Measurements from ENCODE around the gene F11R.
"Not testable (repeated sequence)": the region's sequence is repeated elsewhere in the genome, so short reads cannot be mapped to it uniquely, and the experiment has no call there.

The F11R gene

GRCh38 chr1:161016683-161017082, 4.3 kb downstream of the F11R start:
- DNase-seq (ENCODE audit: low read depth in 2 of 2, low spot score in 1 of 2), result not testable (repeated sequence)

DNA sequence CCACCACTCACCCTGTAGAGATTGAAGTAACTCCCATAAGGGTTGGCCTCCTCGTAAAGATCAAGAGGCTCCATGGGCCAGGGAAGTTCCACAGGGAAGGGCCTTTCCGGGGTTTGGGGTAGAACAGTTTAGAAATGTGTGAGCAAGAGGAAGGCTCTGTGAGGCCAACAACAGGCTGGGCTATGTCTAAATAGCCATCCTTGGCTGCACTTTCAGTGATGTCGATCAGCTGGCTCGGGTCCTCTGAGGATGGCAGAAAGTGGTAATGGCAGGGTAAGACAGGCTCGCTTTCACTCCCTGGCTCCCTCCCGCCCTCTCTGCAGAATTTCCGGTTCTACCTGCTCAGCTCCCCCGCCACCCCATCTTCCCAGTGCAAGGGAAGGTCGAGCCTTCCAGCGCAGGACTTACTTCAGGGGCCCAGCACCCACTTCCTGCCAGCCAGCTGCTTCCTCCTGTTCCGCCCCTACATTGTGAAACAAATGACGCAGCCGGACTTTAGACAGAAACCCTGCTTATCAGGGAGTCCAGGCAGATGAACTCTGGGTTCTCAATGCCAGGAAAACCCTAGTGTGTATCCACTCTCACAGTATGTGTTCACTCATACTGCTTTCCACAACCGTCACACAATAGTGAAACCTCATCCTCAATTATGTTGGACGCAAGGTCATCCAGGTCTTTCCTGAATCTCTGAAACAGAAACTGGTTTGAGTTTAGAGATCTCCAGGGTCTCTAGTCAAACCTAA, 7.3 kb downstream of the F11R start:
- DNase-seq (ENCODE audit: low read depth in 2 of 2, low spot score in 1 of 2), result peak; percentile 13 to 43

GRCh38 chr1:161013131-161013487, 7.8 kb downstream of the F11R start:
- no peak for DNase-seq (ENCODE audit: low read depth in 2 of 2, low spot score in 1 of 2)

- no peak for DNase-seq (ENCODE audit: low read depth in 2 of 2, low spot score in 1 of 2)
Measured at GRCh38 chr1:161012420-161012819, 8.5 kb downstream of the F11R start.

DNA sequence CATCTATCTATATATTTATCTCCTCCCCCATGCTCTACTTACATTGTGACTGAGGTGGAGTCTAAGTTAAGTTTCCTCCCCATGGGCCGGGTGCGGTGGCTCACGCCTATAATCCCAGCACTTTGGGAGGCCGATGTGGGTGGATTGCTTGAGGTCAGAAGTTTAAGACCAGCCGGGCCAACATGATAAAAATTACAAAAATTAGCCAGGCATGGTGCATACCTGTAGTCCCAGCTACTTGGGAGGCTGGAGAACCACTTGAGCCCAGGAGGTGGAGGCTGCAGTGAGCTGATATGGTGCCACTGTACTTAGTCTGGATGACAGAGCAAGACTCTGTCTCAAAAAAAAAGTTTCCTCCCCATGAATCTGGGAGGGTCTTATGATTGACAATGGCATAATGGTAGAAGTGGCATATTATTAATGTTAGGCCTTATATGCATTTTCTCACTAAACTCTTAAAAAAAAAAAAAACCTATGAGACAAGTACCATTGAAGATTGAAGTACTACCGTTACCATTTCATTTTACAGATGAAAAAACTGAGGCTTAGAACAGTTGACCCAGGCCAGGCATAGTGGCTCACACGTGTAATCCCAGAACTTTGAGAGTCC, 11.2 kb downstream of the F11R start:
- DNase-seq (ENCODE audit: low read depth in 2 of 2, low spot score in 1 of 2), result no peak

DNA sequence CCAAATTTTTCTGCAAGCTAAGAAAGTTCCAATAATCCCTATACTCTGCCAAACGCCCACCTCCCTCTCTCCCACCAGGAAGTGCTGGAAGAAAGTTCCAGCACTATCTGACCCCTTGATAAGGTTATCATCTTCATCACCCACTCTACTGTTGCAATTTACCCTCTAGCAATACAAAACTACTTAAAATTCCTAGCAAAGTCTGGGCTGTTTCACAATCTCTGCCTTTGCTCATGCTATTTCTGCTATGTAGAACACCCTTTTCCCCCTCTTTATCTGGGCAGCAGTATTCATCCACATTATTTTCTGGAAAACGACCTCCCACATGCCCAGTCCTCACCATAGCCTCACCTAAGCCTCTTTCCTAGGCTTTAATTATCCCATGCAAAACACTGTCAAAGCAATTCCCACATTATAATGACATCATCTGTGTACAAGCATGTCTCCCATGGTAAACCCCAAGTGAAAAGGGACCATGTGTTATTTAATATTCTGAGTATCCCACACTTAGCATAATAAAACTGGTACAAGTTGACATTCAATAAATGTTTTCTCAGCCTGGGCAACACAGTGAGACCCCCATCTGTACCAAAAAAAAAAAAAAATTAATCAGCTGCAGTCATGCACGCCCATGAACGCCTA, 12.0 kb downstream of the F11R start:
- DNase-seq (ENCODE audit: low read depth in 2 of 2, low spot score in 1 of 2), result no peak

- no peak for DNase-seq (ENCODE audit: low read depth in 2 of 2, low spot score in 1 of 2)
Measured at GRCh38 chr1:161007369-161007768, 13.6 kb downstream of the F11R start.

DNA sequence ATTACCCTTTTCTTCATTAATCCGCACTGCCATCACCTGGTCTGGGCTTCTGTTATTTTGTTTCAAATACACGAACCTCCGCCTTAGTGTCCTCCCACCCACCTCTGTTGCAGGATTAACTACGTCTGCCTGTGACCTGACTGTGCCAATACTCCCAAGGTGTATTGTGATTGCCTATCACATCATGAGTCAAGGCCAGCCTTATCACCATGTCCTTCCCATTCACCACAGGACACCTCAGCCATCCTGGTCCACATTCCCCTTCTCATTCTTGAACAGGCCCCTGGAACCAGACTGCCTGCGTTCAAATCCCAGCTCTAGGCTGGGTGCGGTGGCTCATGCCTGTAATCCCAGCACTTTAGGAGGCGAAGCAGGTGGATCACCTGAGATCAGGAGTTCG, 14.4 kb downstream of the F11R start:
- no peak for DNase-seq (ENCODE audit: low read depth in 2 of 2, low spot score in 1 of 2)

DNA sequence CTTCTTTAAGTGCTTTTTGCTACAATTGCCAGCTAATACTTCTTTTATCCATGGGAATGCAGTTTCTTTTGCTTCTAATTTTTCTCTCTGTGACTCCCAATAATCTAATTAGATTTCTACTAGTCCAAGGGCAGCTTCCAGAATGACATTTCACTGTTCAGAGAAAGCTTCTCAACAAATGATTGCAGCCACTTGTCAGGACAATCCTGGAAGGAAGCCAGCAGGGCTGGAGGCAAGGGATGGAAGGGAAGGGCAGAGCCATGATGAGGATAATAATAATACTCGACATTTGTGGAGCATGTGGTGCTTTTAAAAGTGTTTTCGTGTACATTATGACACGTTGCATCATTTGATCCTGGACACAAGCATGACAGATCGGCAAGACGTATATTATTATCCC, 19.4 kb downstream of the F11R start:
- no peak for DNase-seq (ENCODE audit: low read depth in 2 of 2, low spot score in 1 of 2)

DNA sequence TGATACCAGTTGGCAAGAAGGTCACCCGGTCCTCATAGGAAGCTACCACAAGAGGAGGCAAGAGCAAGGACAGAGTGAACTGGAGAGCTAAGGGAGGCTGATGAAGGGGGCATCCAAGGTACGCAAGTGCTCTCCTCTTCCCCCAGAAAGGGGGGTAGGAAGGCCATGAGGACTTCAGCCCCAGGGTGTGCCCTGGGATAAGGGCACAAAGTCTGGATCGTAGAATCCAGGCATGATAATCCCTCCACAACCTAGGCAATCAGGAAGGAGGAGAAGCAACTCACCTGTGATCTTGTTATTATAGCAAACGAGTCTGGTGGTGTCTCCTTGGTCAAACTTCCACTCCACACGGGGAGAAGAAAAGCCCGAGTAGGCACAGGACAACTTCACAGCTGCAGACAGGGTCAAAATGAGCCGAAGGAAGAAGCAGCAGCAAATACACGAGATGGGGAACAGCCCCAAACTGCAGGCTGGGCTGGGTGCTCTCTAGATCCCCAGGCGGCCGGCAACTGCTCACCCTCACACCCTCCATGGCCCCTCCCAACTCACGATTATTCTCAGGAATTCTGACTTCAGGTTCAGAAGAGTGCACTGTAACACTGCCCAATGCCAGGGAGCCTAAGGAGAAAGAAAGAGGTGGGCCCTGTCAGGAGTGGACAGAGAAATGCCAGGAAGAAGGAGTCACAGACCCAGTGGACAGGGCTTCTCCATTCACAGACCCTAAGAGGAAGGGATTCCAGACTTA, 20.0 kb downstream of the F11R start:
- DNase-seq (ENCODE audit: low read depth in 2 of 2, low spot score in 1 of 2), result no peak

DNA sequence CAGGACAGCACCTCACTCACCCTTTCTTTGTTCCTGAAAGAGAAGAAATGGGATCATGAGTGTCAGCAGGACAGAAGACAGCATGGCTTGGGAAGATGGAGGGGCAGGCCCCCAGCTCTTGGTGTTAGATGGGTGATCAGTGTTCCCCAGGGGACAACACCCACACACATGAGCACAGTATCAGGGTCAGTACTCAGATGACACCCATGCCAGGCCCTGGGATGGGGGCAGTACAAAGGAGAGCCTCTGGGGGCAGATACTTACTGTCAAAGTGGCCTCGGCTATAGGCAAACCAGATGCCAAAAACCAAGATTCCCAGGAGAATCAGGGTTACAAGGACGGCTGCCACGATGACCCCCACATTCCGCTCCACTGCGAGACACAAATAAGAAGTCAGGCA, 21.6 kb downstream of the F11R start:
- no peak for DNase-seq (ENCODE audit: low read depth in 2 of 2, low spot score in 1 of 2)

DNA sequence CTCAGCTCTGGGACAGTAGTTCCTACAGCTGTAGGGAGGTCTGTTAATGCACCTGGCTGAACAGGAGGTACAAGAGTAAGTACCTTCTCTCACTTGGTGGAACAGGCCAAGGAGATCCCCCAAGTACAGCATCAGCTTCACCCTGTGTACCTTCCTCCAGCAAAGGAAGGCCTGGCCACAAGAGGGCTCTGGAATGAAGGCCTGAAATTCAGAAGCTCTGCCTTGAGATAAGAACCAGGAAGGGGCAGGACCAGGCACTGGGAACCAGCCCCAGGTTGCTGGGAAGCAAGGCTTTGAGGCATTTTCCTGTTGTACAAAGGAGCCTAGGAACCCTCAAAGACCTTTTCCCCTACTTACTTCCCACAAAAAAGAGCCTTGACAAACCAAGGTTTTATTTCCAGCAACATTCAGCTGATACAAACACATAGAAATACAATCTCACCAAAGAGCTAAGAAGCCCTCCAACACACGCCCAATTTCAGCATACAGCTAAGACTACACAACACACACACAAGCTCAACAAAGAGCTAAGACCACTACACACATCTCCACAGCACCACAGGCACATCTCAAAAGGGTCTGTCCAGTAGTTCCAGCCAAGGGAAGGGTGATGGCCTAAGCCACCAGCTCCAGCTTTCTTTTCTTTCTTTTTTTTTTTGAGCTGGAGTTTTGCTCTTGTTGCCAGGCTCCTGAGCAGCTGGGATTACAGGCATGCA, 23.5 kb downstream of the F11R start:
- DNase-seq (ENCODE audit: low read depth in 2 of 2, low spot score in 1 of 2), result peak; percentile 16

GRCh38 chr1:160996178-160996577, 24.8 kb downstream of the F11R start:
- DNase-seq (ENCODE audit: low read depth in 2 of 2, low spot score in 1 of 2), result no peak

DNA sequence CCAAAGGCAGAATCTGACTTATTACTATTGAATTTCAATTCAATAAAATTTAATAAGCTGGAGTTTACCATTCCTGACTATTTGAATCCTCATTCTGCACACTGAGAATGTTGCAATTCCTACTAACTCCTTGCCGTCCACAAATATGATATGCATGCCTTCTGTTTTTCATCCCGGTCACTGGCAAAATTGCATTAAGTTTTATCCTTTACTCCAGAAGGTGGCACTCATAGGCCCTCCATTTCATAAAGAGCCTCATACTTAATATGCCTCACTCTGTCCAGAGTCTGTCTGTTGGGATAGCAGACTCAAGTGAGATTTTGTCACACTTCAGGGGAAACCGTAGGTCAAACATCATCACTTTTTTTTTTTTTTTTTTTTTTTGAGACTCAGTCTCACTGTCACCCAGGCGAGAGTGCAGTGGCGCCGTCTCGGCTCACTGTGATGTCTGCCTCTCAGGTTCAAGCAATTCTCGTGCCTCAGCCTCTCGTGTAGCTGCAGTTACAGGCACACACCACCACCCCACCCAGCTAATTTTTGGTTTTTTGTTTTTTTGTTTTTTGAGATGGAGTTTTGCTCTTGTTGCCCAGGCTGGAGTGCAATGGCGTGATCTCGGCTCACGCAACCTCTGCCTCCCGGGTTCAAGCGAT, 27.3 kb downstream of the F11R start:
- DNase-seq (ENCODE audit: low read depth in 2 of 2, low spot score in 1 of 2), result no peak

DNA sequence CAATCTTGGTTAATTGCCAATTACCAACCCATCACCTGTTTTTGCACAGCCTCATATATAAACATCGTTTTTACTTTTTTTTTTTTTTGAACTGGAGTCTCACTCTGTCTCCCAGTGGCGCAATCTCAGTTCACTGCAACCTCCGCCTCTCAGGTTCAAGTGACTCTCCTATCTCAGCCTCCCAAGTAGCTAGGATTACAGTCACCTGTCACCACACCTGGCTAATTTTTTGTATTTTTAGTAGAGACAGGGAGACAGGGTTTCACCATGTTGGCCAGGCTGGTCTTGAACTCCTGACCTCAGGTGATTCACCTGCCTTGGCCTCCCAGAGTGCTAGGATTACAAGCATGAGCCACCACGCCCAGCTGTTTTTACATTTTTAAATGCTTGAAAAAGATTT, 28.9 kb downstream of the F11R start:
- not testable (repeated sequence) for DNase-seq (ENCODE audit: low read depth in 2 of 2, low spot score in 1 of 2)

DNA sequence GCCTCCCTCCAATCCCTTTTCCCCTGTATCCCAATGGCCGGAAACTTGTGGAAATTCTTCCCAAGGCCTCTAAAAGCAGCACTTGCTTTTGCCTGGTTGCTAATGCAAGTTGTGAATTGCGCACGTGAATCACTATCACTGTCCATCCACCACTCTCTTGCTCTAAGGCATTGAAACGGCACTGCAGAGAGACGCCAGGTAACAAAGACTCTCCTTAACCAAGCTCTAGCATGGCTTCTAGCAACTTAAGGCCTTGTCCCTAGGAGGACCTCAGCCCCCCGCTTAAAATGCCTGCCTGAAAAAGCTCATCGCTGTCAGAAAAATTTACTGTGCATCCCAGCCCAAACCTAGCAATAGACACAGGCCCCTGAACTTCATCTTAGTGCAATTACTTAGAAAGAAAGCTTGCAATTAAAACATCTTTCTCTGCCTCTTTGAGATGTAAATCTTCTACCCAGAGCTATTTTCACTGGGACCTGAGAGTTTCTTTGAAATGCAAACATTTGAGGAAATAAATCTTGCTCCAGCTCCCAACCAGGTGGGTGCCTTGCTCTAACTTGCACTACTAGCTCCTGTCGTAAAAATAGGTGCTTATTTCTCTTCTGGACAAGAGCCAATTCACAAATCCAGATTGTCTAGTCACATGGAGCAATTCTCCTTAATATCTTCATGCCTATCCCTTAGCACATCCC, 33.4 kb downstream of the F11R start:
- no peak for DNase-seq (ENCODE audit: low read depth in 2 of 2, low spot score in 1 of 2)

- DNase-seq (ENCODE audit: low read depth in 2 of 2, low spot score in 1 of 2), result no peak
Measured at GRCh38 chr1:160985723-160986122, 35.2 kb downstream of the F11R start.

DNA sequence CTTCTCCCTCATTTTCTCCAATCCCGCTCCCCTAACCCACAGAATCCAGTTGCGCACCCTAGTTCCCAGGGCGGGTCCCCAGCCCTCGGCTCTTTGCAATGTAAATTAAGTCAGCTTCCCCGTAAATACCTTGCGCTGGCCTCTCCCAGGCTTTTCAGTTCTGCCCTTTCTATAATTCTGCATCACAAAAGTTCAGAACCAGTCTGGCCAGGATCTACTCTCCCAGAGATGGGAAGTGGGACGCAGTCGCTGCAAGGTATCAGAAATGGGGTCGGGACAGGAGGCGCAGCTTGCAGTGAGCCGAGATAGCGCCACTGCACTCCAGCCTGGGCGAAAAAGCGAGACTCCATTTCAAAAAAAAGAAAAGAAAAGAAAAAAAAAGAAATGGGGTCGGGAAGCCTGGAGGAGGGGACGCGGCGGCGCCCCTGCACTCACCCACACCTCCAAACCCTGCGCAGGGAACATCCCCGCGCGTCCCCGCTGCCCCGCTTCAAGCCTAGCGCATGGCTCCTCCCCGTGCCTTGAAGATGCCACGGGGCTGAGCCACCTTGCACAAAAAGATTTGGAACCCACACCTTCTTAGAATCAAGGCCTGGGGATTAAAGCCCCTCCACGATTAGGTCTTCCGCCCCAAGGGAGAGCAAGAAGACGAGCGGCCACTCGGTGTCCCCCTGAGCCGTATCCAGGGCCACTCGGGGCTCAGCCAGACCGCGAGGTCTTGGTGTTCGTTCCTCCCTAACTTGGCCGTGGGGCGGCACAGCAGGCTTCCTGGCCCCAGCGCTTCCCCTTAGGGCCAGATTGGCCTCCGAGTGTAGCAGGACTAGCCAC, 39.2 kb downstream of the F11R start:
- DNase-seq (ENCODE audit: low read depth in 2 of 2, low spot score in 1 of 2), result no peak

DNA sequence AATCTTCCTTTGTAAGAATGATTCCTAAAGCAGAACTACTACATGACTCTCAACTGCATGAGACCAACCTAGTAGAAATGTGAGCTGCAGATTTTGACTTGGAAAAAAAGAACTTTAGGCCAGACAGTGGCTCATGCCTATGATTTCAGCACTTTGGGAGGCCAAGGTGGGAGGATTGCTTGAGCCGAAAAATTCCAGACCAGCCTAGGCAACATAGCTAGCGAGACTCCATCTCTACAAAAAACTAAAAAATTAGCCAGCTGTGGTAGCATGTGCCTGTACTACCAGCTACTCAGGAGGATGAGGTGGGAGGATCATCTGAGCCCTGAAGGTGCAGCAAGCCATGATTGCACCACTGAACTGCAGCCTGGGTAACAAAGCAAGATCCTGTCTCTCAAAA, 41.7 kb downstream of the F11R start:
- DNase-seq (ENCODE audit: low read depth in 2 of 2, low spot score in 1 of 2), result no peak
